HG02763 (cell line): Measurements from ENCODE around the gene MAGEB17.
"Not testable (repeated sequence)": the region's sequence is repeated elsewhere in the genome, so short reads cannot be mapped to it uniquely, and the experiment has no call there.

Experiments
- ATAC-seq: cut with Tn5 transposase; IDR thresholded peaks from one replicate; pipeline ENCODE4 v1.9.1; 2021; ENCODE audit warnings: mild to moderate bottlenecking, moderate library complexity; ENCODE audit not compliant: unreplicated experiment

MAGEB17 gene, protein sequence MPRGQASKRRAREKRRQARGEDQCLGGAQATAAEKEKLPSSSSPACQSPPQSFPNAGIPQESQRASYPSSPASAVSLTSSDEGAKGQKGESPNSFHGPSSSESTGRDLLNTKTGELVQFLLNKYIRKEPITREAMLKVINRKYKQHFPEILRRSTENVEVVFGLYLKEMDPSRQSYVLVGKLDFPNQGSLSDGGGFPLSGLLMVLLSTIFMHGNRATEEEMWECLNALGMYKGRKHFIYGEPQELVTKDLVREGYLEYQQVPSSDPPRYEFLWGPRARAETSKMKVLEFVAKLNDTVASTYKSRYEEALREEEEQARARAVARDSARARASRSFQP

DNA sequence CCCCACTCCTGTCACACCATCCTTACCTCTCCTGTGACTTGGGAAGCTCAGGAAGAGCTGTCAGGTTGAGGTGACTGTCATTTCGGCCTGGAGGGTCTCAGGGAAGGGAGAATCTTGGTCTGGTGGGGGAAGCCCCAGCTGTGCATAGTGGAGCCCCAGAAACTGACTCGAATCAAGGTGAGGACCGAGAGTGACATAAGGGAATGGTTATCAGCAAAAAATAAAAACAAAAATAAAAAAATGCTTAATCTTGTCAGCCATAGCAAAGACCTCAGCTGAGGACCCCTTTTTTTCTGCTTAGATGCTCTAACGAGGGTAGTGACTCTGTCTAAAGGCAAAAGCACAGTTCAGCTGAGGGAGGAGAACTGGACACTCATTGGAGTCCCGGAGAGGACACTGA lies at the start of gene MAGEB17:
MAGEB17 (plus strand) TSS at position 301 of the 400 bp plus-strand sequence. CDS start 2,902 bp downstream, outside the sequence.
- ATAC-seq = no peak

DNA sequence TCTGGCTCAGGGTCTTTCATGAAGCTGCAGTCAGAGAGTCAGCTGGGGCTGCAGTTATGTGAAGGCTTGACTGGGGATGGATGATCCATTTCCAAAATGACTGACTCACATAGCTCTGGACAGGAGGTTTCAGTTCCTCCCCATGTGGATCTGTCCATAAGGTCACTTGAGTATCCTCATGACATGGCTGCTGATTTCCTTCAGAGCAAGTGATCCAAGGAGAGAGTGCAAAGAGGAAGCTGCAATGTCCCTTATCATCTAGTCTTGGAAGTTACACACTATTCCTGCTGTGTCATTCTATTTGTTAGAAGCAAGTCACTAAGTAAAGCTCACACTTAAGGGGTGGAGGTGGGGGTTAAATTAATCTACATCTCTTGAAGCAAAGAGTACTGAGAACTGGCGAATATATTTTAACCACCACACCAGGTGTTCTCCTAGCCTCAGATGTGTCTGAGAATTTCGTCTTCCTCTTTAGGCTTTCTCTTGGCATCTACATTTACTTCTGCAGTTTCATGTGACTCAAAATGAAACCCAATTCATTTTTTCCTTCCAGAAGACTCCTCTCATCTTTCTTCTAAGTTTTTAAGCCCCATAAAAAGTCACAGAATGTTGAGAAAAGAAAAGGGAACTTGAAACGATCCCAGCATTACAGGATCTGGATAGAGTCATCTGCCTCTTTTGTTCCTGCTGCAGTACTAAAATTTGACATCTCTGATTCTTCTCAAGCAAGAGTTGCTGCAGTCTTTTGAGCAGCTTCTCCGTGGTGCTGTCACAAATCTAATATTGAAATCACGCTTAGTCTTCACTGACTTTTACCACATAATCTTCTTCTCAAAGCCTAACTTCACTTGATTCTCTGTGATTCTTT lies 47.7 kb upstream of the MAGEB17 start:
- ATAC-seq = peak; percentile 84

DNA sequence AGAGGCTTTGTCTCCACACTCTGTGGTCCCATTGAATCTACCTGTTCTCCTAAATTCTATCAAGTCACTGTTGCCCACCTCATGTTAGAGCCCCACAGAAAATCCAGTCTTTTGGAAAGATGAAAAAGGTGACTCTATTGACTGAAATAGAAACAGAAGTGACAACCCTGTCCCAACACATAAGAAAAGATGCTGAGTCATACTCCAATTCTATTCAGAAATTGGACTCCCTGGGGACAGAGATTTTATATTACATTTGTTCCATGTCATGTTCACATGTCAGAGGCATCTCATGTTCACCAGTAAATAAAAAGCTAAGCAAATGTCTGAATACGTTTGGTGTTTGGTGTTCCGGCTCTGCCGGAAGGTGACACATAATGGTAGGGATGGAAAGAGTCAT lies 46.9 kb upstream of the MAGEB17 start:
- ATAC-seq = no peak

DNA sequence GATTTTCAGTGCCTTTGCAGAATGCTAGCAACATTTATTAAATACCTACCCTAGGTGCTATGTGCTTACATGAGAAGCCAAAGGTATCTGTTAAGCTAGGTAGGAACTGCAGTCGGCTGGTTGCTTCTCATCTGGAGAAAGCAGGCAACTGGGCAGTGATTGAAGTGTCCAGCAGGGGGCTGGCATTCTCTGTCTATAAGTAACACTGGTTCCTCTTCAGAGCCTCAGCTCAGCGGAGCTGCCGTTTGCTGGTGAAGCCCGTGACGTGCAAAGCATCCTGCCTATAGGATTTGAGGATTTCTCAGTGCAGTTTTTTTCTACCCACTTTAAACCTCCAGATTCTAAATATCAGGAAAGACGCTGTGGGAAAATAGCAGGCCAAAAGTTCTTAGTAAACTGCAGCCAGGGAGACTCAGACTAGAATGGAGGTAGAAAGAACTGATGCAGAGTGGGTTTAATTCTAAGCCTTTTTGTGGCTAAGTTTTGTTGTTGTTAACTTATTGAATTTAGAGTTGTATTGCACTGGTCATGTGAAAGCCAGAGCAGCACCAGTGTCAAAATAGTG lies 44.0 kb upstream of the MAGEB17 start, which contains the start of gene GRPR:
GRPR (plus strand) TSS at position 344 of the 565 bp plus-strand sequence. CDS start 389 bp downstream, outside the sequence.
- ATAC-seq = peak; percentile 61

DNA sequence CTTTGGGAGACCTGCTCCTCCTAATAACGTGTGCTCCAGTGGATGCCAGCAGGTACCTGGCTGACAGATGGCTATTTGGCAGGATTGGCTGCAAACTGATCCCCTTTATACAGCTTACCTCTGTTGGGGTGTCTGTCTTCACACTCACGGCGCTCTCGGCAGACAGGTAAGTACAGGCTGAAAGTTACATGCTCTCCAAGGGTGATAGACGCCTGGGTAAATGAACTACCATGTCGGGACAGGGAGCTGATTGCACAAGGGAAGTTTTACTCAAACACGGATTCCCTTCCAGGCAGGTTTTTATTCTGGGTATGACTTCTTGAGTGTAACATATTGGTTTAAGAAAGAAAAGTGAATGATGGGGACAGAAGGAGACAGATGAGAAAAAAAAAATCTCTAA lies 43.1 kb upstream of the MAGEB17 start:
- no peak for ATAC-seq

DNA sequence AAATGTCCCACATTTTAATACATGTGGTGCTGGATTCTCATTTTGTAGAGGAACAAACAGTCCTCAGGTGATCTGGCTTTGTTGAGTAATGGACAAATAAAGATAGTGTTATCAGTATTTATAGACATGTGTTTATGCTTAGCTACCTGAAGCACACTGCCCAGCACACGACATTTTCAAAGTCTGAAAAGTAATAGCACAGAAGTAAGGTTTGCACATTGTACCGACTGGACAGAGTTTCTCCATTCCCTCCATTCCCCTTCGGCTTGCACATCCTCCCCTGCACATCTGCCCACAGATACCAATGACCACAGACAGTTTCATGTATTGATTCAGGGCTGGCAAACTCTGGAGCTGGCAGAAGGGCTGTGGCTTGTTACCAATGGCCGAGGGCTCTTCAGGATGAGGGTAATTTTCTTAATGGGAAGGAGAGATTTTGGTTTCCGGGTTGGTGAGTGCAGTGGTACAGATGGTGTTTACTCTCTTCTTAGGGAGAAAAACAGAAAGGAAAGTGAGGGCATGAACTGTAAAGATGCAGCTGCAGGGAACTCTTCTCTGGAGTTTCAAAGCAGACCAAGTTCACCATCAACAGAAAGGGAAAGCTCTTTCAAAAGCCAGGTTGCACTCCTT lies 41.6 kb upstream of the MAGEB17 start:
- ATAC-seq = no peak

DNA sequence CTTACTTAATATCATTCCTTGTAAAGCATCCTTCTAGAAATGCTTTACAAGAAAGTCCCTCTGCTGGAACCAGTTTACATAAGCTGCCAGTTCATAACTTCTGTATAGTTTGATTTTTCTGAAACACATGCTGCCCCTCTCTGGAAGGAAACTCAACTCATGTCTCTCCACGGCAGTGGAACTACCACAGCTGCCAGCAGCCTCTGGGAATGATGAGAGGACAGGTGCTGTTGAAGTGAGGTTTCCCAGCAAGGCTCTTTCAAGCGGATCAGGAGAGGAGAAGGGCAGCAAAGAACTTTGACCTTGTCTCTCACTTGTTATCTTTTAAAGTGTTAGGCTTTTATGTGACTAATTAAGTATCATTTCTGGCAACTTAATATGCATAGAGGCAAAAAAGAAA lies 36.6 kb upstream of the MAGEB17 start:
- no peak for ATAC-seq

DNA sequence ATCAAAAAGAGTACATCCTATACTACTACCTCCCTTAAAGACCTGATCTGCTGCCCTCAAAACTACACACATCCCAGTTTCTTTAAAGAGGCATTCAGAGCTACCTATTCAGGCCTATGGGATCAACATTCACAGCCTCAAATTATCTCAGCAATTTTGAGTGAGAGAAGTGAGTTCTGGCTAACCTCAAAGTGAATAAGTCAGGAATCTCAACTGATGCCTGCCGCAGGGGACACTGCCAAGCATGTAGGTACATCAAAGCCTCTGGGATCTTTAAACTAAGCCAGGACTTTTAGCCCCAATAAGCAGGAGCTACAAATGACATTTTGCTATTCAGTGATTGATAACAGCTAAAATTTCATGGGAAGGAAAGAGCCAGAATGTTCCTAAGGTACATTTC lies 32.3 kb upstream of the MAGEB17 start:
- no peak for ATAC-seq

DNA sequence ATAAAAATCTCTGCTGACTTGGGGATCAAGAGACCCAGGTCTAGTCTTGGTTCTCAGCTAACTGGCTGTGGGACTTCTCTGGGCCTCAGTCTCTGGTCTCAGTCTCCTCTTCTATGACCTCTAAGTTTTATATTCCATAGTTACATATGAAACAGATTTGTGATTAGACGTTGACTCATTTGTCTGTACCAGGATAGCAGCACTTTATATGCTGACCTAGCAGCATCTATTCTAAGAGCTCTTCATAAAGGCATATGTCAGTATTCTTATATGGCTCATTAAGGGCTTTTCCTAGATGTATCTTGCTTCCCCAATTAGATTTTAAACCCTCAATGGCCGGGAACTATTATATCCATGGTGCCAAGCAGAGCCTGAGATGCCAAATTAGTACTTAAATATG lies 31.2 kb upstream of the MAGEB17 start:
- ATAC-seq = no peak

DNA sequence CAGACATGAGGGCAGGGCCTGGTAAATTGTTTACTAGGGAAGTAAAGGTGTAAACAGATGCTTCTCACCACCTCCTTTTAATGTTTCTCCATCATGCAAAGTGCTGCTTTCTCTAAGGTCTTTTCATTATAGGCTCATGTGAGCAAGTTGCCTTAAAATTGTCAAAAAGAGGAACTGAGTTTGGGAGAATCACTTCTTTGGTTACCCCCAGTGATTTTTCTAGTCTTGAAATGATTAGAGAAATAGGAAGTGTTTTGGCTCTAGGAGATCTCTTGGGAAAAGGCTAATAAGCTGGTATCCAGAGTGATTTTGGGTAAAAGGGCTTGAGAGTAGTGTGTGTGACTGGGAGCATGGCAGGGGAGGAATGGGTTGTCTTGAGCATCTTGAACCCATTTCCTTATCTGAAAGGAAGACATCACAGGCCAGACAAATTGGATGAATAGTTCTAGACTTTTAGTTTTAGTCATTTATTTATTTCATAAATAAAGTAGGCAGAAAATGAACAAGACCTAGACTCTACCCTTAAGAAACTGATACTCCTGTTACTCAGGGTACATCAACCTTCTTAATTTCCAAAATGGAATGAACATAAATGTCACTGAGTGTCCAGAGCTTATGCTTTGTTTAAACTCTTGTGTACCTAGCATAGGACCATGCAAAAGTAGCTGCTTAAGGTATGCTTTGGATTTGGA lies 29.7 kb upstream of the MAGEB17 start:
- ATAC-seq = peak; percentile 68

DNA sequence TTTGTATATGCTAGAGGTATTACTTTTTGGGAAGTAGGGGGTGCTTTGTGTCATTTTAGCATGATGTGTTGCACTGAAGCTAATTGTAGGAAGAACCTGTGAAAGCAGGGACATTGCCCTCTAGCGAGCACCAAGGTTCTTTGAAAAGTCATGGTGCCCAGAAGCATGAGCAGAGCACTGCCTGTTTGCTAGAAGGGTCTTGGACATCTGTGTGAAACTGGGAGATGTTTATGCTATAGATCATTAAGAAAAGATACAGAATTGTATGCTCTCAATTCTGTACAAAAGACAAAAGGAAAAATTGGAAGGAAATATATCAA lies 29.2 kb upstream of the MAGEB17 start:
- peak; percentile 41 for ATAC-seq

DNA sequence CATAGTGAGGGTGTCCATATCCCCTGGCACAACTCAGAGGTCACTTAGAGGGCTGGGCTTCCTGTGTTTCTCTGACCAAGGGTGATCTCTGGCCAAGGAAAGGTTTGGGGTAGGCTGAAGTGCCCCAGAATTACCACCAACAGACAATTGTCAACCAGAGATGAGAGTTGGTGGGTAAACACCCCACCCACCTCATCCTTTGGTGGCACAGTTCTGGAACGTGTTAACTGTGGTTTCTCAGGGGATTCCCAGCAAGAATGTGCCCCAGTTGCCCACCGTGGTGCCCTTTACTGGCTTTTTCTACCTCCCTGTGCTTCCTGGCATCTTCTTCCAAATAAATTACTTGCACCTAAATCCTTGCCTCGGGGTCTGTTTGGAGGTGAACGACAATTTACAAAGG lies 26.8 kb upstream of the MAGEB17 start:
- no peak for ATAC-seq

DNA sequence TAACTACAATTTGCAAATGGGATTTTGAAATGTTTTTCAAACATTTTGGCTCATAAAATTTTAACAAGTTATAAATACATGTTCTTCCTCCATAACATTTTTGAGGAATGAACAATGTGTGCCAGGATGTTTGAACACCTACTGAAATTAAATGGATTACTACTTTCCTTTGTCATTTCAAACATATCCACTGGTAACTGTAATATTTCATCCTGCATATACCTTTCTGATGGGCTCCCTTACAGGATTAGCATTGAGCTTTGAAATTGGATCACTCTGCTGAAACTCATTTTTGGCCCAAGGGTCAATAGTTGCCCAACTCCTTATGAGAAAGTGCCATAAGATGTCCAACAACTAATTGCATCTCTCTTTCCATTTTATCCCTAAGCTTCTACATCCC lies 26.3 kb upstream of the MAGEB17 start:
- ATAC-seq = no peak

DNA sequence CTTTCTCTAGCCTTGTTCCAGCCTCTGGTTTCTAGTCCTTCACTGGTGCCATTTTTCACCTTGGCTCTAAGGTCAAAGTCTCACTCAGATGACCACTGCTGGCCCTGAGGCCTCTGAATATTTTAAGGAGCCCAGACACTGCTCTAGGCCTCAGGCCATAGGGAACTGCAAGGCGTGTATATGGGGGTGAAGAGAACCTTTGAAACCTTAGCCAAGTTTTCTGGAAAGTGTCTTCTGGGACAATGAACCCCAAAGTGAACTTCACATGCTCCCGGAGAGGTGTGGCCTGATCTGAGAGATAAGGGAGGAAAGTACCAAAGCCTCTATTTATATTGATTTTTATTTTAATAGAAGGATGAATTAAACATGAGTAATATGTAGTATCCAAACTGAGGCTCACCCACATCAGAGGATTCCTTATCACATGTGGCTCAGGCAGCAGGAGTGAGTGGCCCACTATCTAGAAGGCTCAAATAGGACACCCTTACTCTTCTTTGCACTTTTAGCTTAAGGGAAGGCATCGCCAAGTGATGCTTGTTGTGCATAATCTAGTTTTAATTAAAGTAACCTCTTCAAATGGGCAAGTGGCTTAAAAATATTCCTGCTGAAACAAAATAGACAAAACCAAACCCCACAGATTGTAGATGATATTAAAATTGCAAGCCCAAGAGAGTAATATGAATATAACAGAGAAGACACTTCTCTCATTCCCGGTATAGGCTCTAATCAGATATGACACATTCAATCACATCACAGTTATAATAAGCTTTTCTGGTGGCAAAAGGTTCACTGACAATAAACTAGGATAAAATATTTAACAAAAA lies 25.6 kb upstream of the MAGEB17 start:
- ATAC-seq = no peak

DNA sequence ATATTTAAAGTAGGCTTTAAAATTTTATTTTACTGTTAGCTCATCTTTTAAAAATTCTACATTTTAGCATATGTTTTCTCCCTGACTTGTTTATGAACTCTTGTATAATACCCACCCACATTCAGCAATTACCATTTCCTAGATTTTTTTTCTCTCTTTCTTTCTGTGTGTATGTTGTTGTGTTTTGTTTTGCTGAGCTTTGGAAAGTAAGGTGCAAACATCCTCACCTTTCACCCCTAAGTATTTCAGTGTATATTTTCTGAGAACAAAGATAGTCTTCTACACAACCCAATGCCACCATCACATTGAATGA lies 25.1 kb upstream of the MAGEB17 start:
- no peak for ATAC-seq

DNA sequence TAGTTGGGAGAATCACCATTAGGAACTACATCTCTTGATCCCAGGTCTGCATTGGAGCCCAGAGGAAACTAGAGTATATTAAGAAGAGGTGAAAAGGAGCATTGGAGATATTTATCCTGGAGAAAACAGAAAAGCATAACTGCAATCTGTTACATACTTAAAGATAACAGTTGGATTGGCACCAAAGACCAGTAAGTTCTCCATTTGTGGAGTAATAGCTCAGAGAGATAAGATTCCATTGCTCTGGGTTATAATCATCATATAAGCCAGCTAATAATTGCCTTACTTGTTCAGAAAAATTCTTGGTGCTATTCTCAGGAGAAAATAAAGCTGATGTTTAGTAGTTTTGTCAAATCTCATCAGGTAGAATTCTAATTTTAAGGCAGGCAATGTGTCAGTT lies 23.3 kb upstream of the MAGEB17 start:
- ATAC-seq = no peak

DNA sequence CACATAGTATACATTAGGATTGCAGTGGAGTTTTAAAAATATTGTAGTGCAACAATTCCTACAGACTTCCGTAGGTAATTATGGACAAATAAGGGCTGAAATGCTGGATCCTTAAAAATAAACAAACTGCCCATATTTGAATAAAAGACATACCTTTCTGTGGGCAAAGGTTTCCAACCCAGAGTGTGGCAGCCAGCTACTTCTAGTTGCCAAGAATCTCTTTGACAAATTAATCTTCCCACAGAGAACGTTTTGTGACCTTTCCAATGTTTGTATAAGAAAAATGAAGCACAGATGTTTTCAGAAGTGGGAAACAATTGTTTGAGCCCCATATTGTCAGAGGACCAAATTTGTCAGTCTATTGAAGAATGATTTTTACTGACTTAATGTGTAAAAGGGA lies 22.9 kb upstream of the MAGEB17 start:
- ATAC-seq = no peak

DNA sequence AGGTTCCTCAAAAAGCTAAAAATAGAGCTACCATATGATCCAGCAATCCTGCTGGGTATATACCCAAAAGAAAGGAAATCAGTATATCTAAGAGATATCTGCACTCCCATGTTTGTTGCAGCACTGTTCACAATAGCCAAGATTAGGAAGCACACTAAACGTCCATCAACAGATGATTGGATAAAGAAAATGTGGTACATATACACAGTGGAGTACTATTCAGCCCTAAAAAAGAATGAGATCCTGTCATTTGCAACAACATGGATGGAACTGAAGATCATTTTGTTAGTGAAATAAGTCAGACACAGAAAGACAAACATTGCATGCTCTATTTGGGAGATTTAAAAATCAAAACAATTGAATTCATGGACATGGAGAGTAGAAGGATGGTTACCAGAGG lies 22.2 kb upstream of the MAGEB17 start:
- not testable (repeated sequence) for ATAC-seq

DNA sequence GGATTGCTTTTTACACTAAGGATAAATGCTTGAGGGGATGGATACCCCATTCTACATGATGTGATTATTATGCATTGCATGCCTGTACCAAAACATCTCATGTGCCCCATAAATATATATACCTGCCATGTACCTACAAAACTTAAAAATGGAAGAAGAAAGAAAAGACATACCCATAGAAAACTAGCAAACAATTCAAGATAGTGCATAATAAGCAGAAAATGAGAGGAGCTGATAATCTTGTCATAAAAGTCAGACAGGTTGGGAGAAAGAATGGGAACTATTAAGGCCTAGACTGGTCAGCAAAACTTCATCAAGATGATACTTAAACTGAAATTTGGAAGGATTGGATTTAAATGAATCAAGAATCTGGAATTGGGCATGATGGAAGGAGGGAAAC lies 21.6 kb upstream of the MAGEB17 start:
- no peak for ATAC-seq

DNA sequence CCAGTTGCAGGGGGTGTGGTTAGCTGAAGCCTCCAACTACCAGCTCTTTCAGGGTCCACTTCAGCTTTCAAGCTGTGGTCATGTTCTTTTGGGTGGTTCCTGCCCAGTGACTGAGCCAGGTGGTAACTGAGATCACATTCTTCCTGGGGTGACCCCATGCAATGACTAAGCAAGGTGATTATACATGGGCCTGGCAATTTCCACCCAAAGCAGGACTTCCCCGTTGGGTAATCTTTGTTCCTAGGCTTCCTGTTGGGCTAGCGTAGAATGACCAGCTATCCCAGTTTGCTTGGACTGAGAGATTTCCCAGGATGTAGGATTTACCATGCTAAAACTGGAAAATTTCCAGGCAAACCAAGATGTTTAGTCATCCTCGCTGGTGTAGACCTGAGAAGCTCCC lies 18.4 kb upstream of the MAGEB17 start:
- ATAC-seq = no peak
